KMS-11 (cell line): ENCODE measurements around the gene OR2V2.
A peak's percentile ranks its signal among the peaks of the same experiment; 100 is the strongest.

Source experiments
- H2AFZ ChIP-seq: fragments of 200-600 bp; sonication (generic); 2 replicates; pipeline ENCODE4 v1.6.1; 2016; ENCODE audit warnings: antibody characterized with exemption, mixed run types, low read depth
- H3K27ac ChIP-seq: fragments of 200-600 bp; sonication (generic); 2 replicates; pipeline ENCODE4 v1.6.1; 2016; ENCODE audit warnings: mild to moderate bottlenecking, mixed run types
- H3K27me3 ChIP-seq: fragments of 200-600 bp; sonication (generic); 2 replicates; pipeline ENCODE4 v1.6.1; 2017; ENCODE audit warnings: mild to moderate bottlenecking, low read depth, mixed run types, moderate library complexity; ENCODE audit not compliant: insufficient read depth
- H3K36me3 ChIP-seq: fragments of 200-600 bp; sonication (generic); 2 replicates; pipeline ENCODE4 v1.6.1; 2017; ENCODE audit warnings: mild to moderate bottlenecking, mixed run types; ENCODE audit not compliant: insufficient read depth
- H3K4me1 ChIP-seq: fragments of 200-600 bp; sonication (generic); 2 replicates; pipeline ENCODE4 v1.6.1; 2016; ENCODE audit warnings: mild to moderate bottlenecking, low read depth, mixed run types; ENCODE audit not compliant: poor library complexity, severe bottlenecking
- H3K4me2 ChIP-seq: fragments of 200-600 bp; sonication (generic); 2 replicates; pipeline ENCODE4 v1.7.0; 2016; ENCODE audit warnings: mild to moderate bottlenecking, mixed run types
- H3K4me3 ChIP-seq: fragments of 200-600 bp; sonication (generic); IDR thresholded peaks from 2 replicates; pipeline ENCODE4 v1.6.1; 2017; ENCODE audit warnings: low read depth, low read length, mixed read lengths; ENCODE audit not compliant: insufficient read depth
- H3K79me2 ChIP-seq: fragments of 200-600 bp; sonication (generic); 2 replicates; pipeline ENCODE4 v1.6.1; 2016; ENCODE audit warnings: low read depth, mixed run types; ENCODE audit not compliant: insufficient read depth
- H3K9ac ChIP-seq: fragments of 200-600 bp; sonication (generic); 2 replicates; pipeline ENCODE4 v1.6.1; 2016; ENCODE audit warnings: mild to moderate bottlenecking, mixed run types
- H4K20me1 ChIP-seq: fragments of 200-600 bp; sonication (generic); 2 replicates; pipeline ENCODE4 v1.6.1; 2016; ENCODE audit warnings: mild to moderate bottlenecking, mixed run types; ENCODE audit not compliant: insufficient read depth
- TF ChIP-seq, protein P1 (sequence below): fragments of 200-600 bp; sonication (generic); conservative IDR thresholded peaks from 2 replicates; pipeline ENCODE4 v1.6.1; 2017; ENCODE audit warnings: low read depth, mild to moderate bottlenecking, antibody characterized with exemption, low read length, moderate library complexity, mixed read lengths

Gene OR2V2

DNA sequence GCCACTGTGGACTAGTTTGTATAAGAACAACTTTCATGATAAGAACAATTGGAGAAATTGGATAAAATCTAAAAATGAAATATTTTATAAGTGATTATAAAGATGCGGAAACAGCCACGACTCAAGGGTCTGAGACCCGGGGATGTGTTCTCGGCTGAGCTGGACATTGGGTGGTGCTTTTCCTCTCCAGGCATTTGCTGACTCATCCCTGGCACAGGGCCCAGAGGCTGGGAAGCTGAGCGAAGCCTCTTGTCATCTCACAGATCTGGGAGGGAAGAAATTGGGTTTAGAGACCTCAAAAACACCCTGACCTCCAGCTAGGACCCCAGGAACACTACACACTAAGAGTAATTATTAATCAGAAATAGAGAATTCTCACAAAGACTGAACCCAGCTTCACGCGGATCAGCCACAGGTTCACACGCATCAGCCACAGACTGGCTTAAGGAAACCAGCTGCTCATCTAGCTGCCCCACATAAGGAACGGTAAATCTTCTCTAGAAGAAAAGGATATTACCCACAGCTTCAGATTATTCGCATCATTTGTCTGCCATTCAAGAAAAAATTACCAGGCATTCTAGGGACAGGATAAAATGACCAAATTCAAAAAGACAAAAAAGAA, 13.7 kb upstream of the OR2V2 start:
- TF ChIP-seq, protein P1, sequence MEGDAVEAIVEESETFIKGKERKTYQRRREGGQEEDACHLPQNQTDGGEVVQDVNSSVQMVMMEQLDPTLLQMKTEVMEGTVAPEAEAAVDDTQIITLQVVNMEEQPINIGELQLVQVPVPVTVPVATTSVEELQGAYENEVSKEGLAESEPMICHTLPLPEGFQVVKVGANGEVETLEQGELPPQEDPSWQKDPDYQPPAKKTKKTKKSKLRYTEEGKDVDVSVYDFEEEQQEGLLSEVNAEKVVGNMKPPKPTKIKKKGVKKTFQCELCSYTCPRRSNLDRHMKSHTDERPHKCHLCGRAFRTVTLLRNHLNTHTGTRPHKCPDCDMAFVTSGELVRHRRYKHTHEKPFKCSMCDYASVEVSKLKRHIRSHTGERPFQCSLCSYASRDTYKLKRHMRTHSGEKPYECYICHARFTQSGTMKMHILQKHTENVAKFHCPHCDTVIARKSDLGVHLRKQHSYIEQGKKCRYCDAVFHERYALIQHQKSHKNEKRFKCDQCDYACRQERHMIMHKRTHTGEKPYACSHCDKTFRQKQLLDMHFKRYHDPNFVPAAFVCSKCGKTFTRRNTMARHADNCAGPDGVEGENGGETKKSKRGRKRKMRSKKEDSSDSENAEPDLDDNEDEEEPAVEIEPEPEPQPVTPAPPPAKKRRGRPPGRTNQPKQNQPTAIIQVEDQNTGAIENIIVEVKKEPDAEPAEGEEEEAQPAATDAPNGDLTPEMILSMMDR: no peak
- Histone ChIP-seq H3K4me1 (peaks cover 22% of the 10 kb centered on the region), H3K79me2 (no peaks in the 10 kb centered on the region), H3K27me3 (no peaks in the 10 kb centered on the region), H3K9ac (peak overlapping the region; percentile 6; the same call in 1 of the 2 replicates), H2AFZ (peak overlapping the region; percentile 60), H3K4me3 (no peak overlapping the region), H3K4me2 (peak overlapping the region; percentile 50), H3K27ac (peak overlapping the region; percentile 54; the same call in 1 of the 2 replicates), H3K36me3 (no peaks in the 10 kb centered on the region), H4K20me1 (no peaks in the 10 kb centered on the region)

DNA sequence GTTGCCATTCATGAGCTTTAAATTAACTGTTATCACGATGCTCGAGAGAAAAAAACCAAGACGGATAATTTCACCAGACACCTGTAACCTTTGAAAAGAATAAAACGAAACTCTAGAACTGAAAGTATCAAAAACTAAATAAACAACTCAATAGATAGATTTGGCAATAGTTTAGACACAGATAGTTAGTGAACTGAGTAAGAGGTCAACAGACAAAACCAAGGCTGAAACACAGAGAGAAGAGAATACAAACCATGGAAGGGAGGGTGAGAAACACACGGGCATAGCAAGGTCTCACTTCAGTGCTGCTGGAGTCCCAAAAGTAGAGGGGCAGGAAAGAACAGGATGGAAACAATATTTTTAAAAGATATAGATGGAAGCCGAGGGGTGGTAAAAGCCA, 13.1 kb upstream of the OR2V2 start:
- H3K4me3 ChIP-seq: no peak overlapping the region
- TF ChIP-seq, protein P1: no peak

DNA sequence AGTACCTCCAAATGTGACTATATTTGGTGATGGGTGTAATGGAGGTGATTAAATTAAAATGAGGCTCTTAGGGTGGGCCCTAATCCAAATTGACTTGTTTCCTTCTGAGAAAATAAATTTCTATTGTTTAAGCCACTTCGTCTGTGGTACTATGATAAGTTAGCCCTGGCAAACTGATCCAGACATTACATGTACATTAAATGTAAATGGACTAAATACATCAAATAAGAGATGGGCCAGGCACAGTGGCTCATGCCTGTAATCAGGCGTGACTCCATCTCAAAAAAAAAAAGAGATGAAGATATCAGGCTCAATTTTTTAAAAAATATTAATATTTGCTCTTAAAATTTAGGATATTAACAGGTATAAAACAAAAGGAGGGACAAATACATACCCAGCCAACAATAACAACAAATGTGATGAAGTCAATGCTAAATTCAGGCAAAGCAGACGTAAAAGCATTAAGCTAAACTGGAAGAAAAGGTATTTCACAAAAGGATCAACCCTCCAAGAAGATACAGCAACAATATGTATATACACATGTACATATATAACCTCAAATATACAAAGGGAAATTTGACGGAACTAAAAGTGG, 10.9 kb upstream of the OR2V2 start:
- no peaks in the 10 kb centered on the region for H3K27me3 ChIP-seq
- peaks cover 22% of the 10 kb centered on the region for H3K4me1 ChIP-seq
- TF ChIP-seq, protein P1: no peak

More for the DNA sequence above, 13.1 kb upstream of the OR2V2 start:
- Histone ChIP-seq H3K4me2 (peak overlapping the region; percentile 50), H3K4me1 (peaks cover 22% of the 10 kb centered on the region), H4K20me1 (no peaks in the 10 kb centered on the region), H3K9ac (peak overlapping the region; percentile 6; the same call in 1 of the 2 replicates), H3K36me3 (no peaks in the 10 kb centered on the region), H3K27me3 (no peaks in the 10 kb centered on the region), H3K79me2 (no peaks in the 10 kb centered on the region), H2AFZ (peak overlapping the region; percentile 60; the same call in 1 of the 2 replicates), H3K27ac (peak overlapping the region; percentile 54; the same call in 1 of the 2 replicates)

DNA sequence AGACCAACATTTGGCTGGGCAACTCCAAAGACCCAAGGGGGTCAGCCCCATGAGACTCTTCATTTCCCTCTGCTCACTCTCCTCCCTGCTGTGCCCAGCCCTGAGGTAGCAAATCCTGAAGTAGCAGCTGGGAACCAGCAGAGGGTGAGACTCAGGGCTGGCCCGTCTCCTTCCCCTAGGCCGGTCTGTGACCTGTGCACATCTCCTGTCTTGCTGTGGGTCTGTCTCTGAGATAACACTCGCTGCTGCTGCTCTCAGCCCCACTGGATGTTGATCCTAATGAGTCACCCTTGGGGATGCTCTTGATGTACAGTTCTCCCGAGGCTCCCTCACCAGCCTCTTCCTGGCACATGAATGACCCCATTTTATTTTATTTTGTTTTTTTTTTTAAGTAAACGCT, 9.1 kb upstream of the OR2V2 start:
- no peak overlapping the region for H3K4me2 ChIP-seq
- peaks cover 18% of the 10 kb centered on the region for H3K4me1 ChIP-seq
- H3K79me2 ChIP-seq: no peaks in the 10 kb centered on the region
- TF ChIP-seq, protein P1: no peak
- H3K9ac ChIP-seq: no peak overlapping the region
- no peaks in the 10 kb centered on the region for H3K27me3 ChIP-seq
- no peaks in the 10 kb centered on the region for H4K20me1 ChIP-seq
- H3K4me3 ChIP-seq: no peak overlapping the region
- H3K36me3 ChIP-seq: no peaks in the 10 kb centered on the region
- H2AFZ ChIP-seq: no peak overlapping the region
- H3K27ac ChIP-seq: no peak overlapping the region

More for the DNA sequence above, 10.9 kb upstream of the OR2V2 start:
- H3K27ac ChIP-seq: no peak overlapping the region
- H2AFZ ChIP-seq: no peak overlapping the region
- H3K4me3 ChIP-seq: no peak overlapping the region
- no peaks in the 10 kb centered on the region for H3K36me3 ChIP-seq
- H3K9ac ChIP-seq: no peak overlapping the region
- H3K79me2 ChIP-seq: no peaks in the 10 kb centered on the region
- no peaks in the 10 kb centered on the region for H4K20me1 ChIP-seq
- H3K4me2 ChIP-seq: no peak overlapping the region
